Stimulated activated CD4-positive, alpha-beta T cell treated with anti-CD3 and anti-CD28 coated beads, Interleukin-1b, Interleukin-23, amount 100 ng/mL, for 4 hours (primary cell): Measurements from ENCODE around the gene TFIP11.

Experiments used
- DNase-seq, 2 donors: peaks; one replicate each; pipeline ENCODE4 v3.0.0-alpha.2; 2020; ENCODE audit warnings: low read depth in 2 of 2

The TFIP11 gene

GRCh38 chr22:26479043-26479791, 33.1 kb downstream of the TFIP11 start:
- no peak for DNase-seq

GRCh38 chr22:26477341-26477731, 34.9 kb downstream of the TFIP11 start:
- no peak for DNase-seq

- DNase-seq, result no peak
Measured at GRCh38 chr22:26476705-26477340, 35.5 kb downstream of the TFIP11 start.

- no peak for DNase-seq
Measured at GRCh38 chr22:26474682-26475081, 37.6 kb downstream of the TFIP11 start.

- no peak for DNase-seq
Measured at GRCh38 chr22:26471522-26471921, 40.8 kb downstream of the TFIP11 start.

GRCh38 chr22:26470807-26471206, 41.5 kb downstream of the TFIP11 start:
- DNase-seq, result no peak

GRCh38 chr22:26466196-26466595, 46.1 kb downstream of the TFIP11 start:
- DNase-seq, result no peak

- no peak for DNase-seq
Measured at GRCh38 chr22:26464312-26464711, 48.0 kb downstream of the TFIP11 start.

- DNase-seq, result no peak
Measured at GRCh38 chr22:26463688-26464087, 48.6 kb downstream of the TFIP11 start.

GRCh38 chr22:26463101-26463661, 49.1 kb downstream of the TFIP11 start:
- DNase-seq, result no peak

- DNase-seq, result no peak
Measured at GRCh38 chr22:26462641-26463040, 49.6 kb downstream of the TFIP11 start.

- no peak for DNase-seq
Measured at GRCh38 chr22:26462051-26462450, 50.2 kb downstream of the TFIP11 start.

- DNase-seq, result peak; percentile 30 to 50
Measured at GRCh38 chr22:26461188-26461810, 51.0 kb downstream of the TFIP11 start.

GRCh38 chr22:26460202-26460601, 52.1 kb downstream of the TFIP11 start:
- DNase-seq, result no peak

- no peak for DNase-seq
Measured at GRCh38 chr22:26457661-26458272, 54.5 kb downstream of the TFIP11 start.

- no peak for DNase-seq
Measured at GRCh38 chr22:26453812-26454500, 58.3 kb downstream of the TFIP11 start.

- DNase-seq, result no peak
Measured at GRCh38 chr22:26453216-26453615, 59.1 kb downstream of the TFIP11 start.

GRCh38 chr22:26452236-26453016, 59.8 kb downstream of the TFIP11 start:
- no peak for DNase-seq

- no peak for DNase-seq
Measured at GRCh38 chr22:26450453-26451185, 61.7 kb downstream of the TFIP11 start.

GRCh38 chr22:26448941-26449340, 63.3 kb downstream of the TFIP11 start:
- no peak for DNase-seq
